ENCODE measurements around the gene ATL1. TPM values are rescaled to one million over a fixed set of nuclear protein-coding genes. Genes with fewer than 3 reads are reported as not detected.

ATL1 gene
- total RNA-seq: 1.5 to 2.9 TPM (median 1.8 TPM) in 3 replicates

- Mint-ChIP-seq H3K36me3 (no peaks in the 10 kb centered on the region), H3K4me3 (peak within 1 kb of the TSS; percentile 80), H3K27ac (peak within 1 kb of the TSS; percentile 71), H3K27me3 (ENCODE audit: low read depth) (peaks cover 81% of the 10 kb centered on the region), H3K4me1 (peaks cover 6% of the 10 kb centered on the region), H3K9me3 (no peaks in the 10 kb centered on the region)
- no peak for TF ChIP-seq CTCF (IDR thresholded peaks at IDR 0.05; ENCODE audit: unreplicated experiment)
- DNase-seq (ENCODE audit: low spot score in 2 of 2, unreplicated experiment in 2 of 2): peak; percentile 47 to 71
Measured at GRCh38 chr14:50559990-50560930, at the start of gene ATL1. Gene ATL1 (plus strand): TSS chr14:50560145. CDS start chr14:50560266, 121 bp downstream.

DNA sequence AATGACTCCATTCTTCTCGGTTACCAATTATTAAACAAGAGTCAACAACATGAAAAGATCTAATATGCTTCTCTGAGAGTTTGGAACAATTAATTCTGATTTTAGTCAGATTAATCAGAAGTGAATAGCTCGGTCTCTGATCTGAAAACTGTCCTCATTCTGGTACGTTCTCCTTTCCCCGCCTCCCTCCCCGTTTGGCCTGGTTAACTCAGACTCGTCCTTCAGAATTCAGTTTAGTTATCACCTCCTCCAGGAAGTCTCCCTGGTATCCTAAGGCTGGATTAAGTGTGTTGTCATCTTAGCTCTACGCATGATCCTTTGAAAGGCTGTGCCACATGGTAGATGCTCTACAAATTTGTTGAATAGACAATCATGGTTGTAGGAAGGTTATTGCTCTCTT lies 49.8 kb upstream of the ATL1 start:
- H3K4me1 Mint-ChIP-seq: peaks cover 5% of the 10 kb centered on the region
- TF ChIP-seq CTCF (IDR thresholded peaks at IDR 0.05; ENCODE audit: unreplicated experiment): no peak
- no peaks in the 10 kb centered on the region for H3K27me3 Mint-ChIP-seq (ENCODE audit: low read depth)
- H3K9me3 Mint-ChIP-seq: no peaks in the 10 kb centered on the region
- peak overlapping the region; percentile 19 for H3K27ac Mint-ChIP-seq
- DNase-seq (ENCODE audit: low spot score in 2 of 2, unreplicated experiment in 2 of 2): no peak
- H3K36me3 Mint-ChIP-seq: no peaks in the 10 kb centered on the region
- no peak overlapping the region for H3K4me3 Mint-ChIP-seq

GRCh38 chr14:50512463-50512862 lies 47.5 kb upstream of the ATL1 start:
- H3K4me3 Mint-ChIP-seq: no peak overlapping the region
- no peaks in the 10 kb centered on the region for H3K27me3 Mint-ChIP-seq (ENCODE audit: low read depth)
- no peaks in the 10 kb centered on the region for H3K9me3 Mint-ChIP-seq
- no peak for DNase-seq (ENCODE audit: low spot score in 2 of 2, unreplicated experiment in 2 of 2)
- H3K4me1 Mint-ChIP-seq: peaks cover 5% of the 10 kb centered on the region
- H3K27ac Mint-ChIP-seq: no peak overlapping the region
- TF ChIP-seq CTCF (IDR thresholded peaks at IDR 0.05; ENCODE audit: unreplicated experiment): no peak
- no peaks in the 10 kb centered on the region for H3K36me3 Mint-ChIP-seq

- no peak overlapping the region for H3K27ac Mint-ChIP-seq
- no peak overlapping the region for H3K4me3 Mint-ChIP-seq
- no peaks in the 10 kb centered on the region for H3K9me3 Mint-ChIP-seq
- H3K4me1 Mint-ChIP-seq: peaks cover 3% of the 10 kb centered on the region
- H3K36me3 Mint-ChIP-seq: no peaks in the 10 kb centered on the region
- H3K27me3 Mint-ChIP-seq (ENCODE audit: low read depth): no peaks in the 10 kb centered on the region
- TF ChIP-seq CTCF (IDR thresholded peaks at IDR 0.05; ENCODE audit: unreplicated experiment): no peak
- no peak for DNase-seq (ENCODE audit: low spot score in 2 of 2, unreplicated experiment in 2 of 2)
Measured at GRCh38 chr14:50516091-50516490, 43.9 kb upstream of the ATL1 start.

DNA sequence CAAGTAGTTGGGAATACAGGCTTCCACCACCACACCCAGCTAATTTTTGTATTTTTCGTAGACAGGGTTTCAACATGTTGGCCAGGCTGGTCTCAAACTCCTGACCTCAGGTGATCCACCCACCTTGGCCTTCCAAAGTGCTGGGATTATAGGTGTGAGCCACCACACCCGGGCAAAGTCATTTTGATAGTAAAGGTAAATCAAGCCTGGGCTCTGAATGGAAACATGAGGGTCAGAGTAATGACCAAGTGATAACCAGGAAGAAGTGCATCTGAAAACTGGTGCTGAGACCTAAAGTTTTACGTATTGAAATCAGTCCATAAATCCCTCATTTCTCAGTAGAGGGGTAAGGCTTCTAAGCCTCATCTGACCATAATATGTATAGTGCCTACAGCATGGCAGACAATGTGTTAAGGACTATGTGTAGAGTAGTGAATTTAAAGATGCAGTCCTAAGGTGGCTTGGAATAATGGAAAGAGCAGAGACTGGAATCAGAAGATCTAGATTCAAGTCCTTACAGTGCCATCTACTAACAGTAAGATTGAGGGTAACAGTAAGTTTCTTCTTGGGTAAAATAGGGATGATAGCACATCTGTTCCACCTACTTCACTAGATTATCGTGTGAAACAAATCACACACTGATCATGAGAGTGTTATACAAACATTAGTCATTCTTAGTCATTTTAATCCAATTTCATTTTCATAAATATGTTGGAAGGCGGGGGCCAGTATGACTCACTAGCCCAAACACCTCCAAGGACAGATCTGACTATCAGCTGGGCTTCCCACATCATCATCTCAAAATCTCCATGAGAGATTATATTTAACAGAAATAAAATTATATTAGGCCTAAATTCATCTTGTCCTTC lies 38.8 kb upstream of the ATL1 start:
- Mint-ChIP-seq H3K27ac (no peak overlapping the region), H3K4me1 (peaks cover 38% of the 10 kb centered on the region)
- no peak for DNase-seq (ENCODE audit: low spot score in 2 of 2, unreplicated experiment in 2 of 2)

More for the DNA sequence above, 38.8 kb upstream of the ATL1 start:
- Mint-ChIP-seq H3K9me3 (no peaks in the 10 kb centered on the region), H3K36me3 (no peaks in the 10 kb centered on the region), H3K27me3 (ENCODE audit: low read depth) (no peaks in the 10 kb centered on the region), H3K4me3 (no peak overlapping the region)
- no peak for TF ChIP-seq CTCF (IDR thresholded peaks at IDR 0.05; ENCODE audit: unreplicated experiment)
